OCI-LY1 (cell line): ENCODE data around the gene ASMTL.
A peak's percentile ranks its signal among the peaks of the same experiment; 100 is the strongest.
"Not testable (repeated sequence)": the region's sequence is repeated elsewhere in the genome, so short reads cannot be mapped to it uniquely, and the experiment has no call there.

Experiments used
- H2AFZ ChIP-seq: fragments of 200-600 bp; sonication (generic), shearing (Covaris generic); 2 replicates; pipeline ENCODE4 v1.6.0; 2014; ENCODE audit warnings: antibody characterized with exemption, mild to moderate bottlenecking, low read length
- H3F3A ChIP-seq: fragments of 200-600 bp; sonication (generic), shearing (Covaris generic); 2 replicates; pipeline ENCODE4 v1.6.0; 2014; ENCODE audit warnings: mild to moderate bottlenecking, antibody characterized with exemption, low read length, moderate library complexity; ENCODE audit not compliant: insufficient read depth
- H3K27ac ChIP-seq: fragments of 200-600 bp; sonication (generic); 2 replicates; pipeline ENCODE4 v1.5.1; 2014; ENCODE audit warnings: low read length, mixed run types, mild to moderate bottlenecking, low read depth; ENCODE audit not compliant: poor library complexity, severe bottlenecking
- H3K27me3 ChIP-seq: fragments of 200-600 bp; sonication (generic); 2 replicates; pipeline ENCODE4 v1.6.0; 2014; ENCODE audit warnings: antibody characterized with exemption, mild to moderate bottlenecking, low read length, moderate library complexity; ENCODE audit not compliant: insufficient read depth
- H3K36me3 ChIP-seq: fragments of 200-600 bp; sonication (generic); 2 replicates; pipeline ENCODE4 v1.6.1; 2014; ENCODE audit warnings: mild to moderate bottlenecking, antibody characterized with exemption, low read length, moderate library complexity, mixed read lengths; ENCODE audit not compliant: insufficient read depth
- H3K4me1 ChIP-seq: fragments of 200-600 bp; sonication (generic); 2 replicates; pipeline ENCODE4 v1.5.1; 2014; ENCODE audit warnings: mild to moderate bottlenecking, low read length, moderate library complexity; ENCODE audit not compliant: insufficient read depth, severe bottlenecking
- H3K4me2 ChIP-seq: fragments of 200-600 bp; sonication (generic), shearing (Covaris generic); 2 replicates; pipeline ENCODE4 v1.6.1; 2014; ENCODE audit warnings: low read length
- H3K4me3 ChIP-seq: fragments of 200-600 bp; sonication (generic); 2 replicates; pipeline ENCODE4 v1.5.1; 2014; ENCODE audit warnings: low read length, low read depth, mild to moderate bottlenecking, mixed read lengths; ENCODE audit not compliant: poor library complexity, severe bottlenecking
- H3K79me2 ChIP-seq: fragments of 200-600 bp; shearing (Covaris generic); 2 replicates; pipeline ENCODE4 v1.6.1; 2016; ENCODE audit warnings: mixed run types, low read length, mixed read lengths; ENCODE audit not compliant: insufficient read depth
- H3K9ac ChIP-seq: fragments of 200-600 bp; sonication (generic), shearing (Covaris generic); 2 replicates; pipeline ENCODE4 v1.6.1; 2014; ENCODE audit warnings: mild to moderate bottlenecking, low read length, mixed read lengths
- H3K9me2 ChIP-seq: fragments of 200-600 bp; sonication (generic), shearing (Covaris generic); 2 replicates; pipeline ENCODE4 v1.6.1; 2014; ENCODE audit warnings: low read depth, mild to moderate bottlenecking, low read length, mixed read lengths
- H3K9me3 ChIP-seq: fragments of 200-600 bp; shearing (Covaris generic); 2 replicates; pipeline ENCODE4 v1.6.1; 2014; ENCODE audit warnings: low read length, mixed read lengths
- H4K20me1 ChIP-seq: fragments of 200-600 bp; sonication (generic), shearing (Covaris generic); 2 replicates; pipeline ENCODE4 v1.6.0; 2016; ENCODE audit warnings: mild to moderate bottlenecking, low read length; ENCODE audit not compliant: insufficient read depth
- EZH2 ChIP-seq: fragments of 200-600 bp; sonication (generic), shearing (Covaris generic); IDR thresholded peaks from 2 replicates; pipeline ENCODE4 v1.8.0; 2017; ENCODE audit warnings: borderline replicate concordance, mixed run types, mild to moderate bottlenecking, antibody characterized with exemption, low read length, moderate library complexity, mixed read lengths
- TF ChIP-seq, protein P1 (sequence below): fragments of 200-600 bp; sonication (generic), shearing (Covaris generic); IDR thresholded peaks from 2 replicates; pipeline ENCODE4 v1.5.1; 2017; ENCODE audit warnings: mild to moderate bottlenecking, antibody characterized with exemption, low read length, moderate library complexity, mixed read lengths

The ASMTL gene

DNA sequence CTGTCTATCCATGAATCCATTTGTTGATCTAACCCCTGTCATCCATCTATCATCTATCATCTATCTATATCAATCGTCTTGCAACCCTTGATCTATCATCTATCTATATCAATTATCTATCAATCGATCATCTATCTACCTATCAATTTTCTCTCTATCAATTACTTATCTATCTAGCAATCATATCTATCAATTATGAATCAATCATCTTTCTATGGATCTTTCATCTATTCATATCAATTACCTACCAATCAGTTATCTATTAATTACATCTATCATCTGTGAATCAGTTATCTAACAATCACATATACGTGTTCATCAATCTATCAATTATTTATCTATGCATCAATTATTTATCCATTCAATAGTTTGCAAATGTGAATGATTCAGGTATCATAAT is 24.5 kb upstream of the ASMTL start:
- peak overlapping the region; percentile 97 for H3K27ac ChIP-seq
- H3K4me2 ChIP-seq = no peak overlapping the region
- H3K4me1 ChIP-seq = peaks cover 46% of the 10 kb centered on the region

GRCh38 chrX:1476682-1477081 is 24.0 kb upstream of the ASMTL start:
- no peak overlapping the region for H3K4me3 ChIP-seq
- H3K4me1 ChIP-seq = peaks cover 46% of the 10 kb centered on the region
- H3K9me2 ChIP-seq = no peaks in the 10 kb centered on the region
- no peak overlapping the region for H3K27ac ChIP-seq
- H3F3A ChIP-seq = no peaks in the 10 kb centered on the region
- no peak overlapping the region for H3K9ac ChIP-seq
- TF ChIP-seq EZH2 = no peak
- TF ChIP-seq, protein P1, sequence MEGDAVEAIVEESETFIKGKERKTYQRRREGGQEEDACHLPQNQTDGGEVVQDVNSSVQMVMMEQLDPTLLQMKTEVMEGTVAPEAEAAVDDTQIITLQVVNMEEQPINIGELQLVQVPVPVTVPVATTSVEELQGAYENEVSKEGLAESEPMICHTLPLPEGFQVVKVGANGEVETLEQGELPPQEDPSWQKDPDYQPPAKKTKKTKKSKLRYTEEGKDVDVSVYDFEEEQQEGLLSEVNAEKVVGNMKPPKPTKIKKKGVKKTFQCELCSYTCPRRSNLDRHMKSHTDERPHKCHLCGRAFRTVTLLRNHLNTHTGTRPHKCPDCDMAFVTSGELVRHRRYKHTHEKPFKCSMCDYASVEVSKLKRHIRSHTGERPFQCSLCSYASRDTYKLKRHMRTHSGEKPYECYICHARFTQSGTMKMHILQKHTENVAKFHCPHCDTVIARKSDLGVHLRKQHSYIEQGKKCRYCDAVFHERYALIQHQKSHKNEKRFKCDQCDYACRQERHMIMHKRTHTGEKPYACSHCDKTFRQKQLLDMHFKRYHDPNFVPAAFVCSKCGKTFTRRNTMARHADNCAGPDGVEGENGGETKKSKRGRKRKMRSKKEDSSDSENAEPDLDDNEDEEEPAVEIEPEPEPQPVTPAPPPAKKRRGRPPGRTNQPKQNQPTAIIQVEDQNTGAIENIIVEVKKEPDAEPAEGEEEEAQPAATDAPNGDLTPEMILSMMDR = no peak
- H3K79me2 ChIP-seq = peaks cover 35% of the 10 kb centered on the region
- no peaks in the 10 kb centered on the region for H3K27me3 ChIP-seq
- H3K4me2 ChIP-seq = no peak overlapping the region
- no peaks in the 10 kb centered on the region for H4K20me1 ChIP-seq
- H3K36me3 ChIP-seq = peaks cover 67% of the 10 kb centered on the region
- no peaks in the 10 kb centered on the region; the same call in 1 of the 2 replicates for H3K9me3 ChIP-seq
- H2AFZ ChIP-seq = no peak overlapping the region

More for the DNA sequence above, 24.5 kb upstream of the ASMTL start:
- Histone ChIP-seq H3K36me3 (peaks cover 67% of the 10 kb centered on the region), H3K4me3 (no peak overlapping the region), H4K20me1 (no peaks in the 10 kb centered on the region), H3F3A (no peaks in the 10 kb centered on the region), H3K9ac (no peak overlapping the region), H3K79me2 (peaks cover 31% of the 10 kb centered on the region), H3K27me3 (no peaks in the 10 kb centered on the region), H3K9me3 (no peaks in the 10 kb centered on the region; the same call in 1 of the 2 replicates), H3K9me2 (no peaks in the 10 kb centered on the region), H2AFZ (no peak overlapping the region)
- no peak for TF ChIP-seq EZH2
- TF ChIP-seq, protein P1 = no peak

- Histone ChIP-seq H2AFZ (no peak overlapping the region), H4K20me1 (no peaks in the 10 kb centered on the region), H3K9me2 (no peaks in the 10 kb centered on the region), H3F3A (no peaks in the 10 kb centered on the region), H3K4me1 (peaks cover 46% of the 10 kb centered on the region), H3K36me3 (peaks cover 67% of the 10 kb centered on the region), H3K9ac (no peak overlapping the region), H3K4me2 (no peak overlapping the region), H3K4me3 (no peak overlapping the region), H3K27me3 (no peaks in the 10 kb centered on the region), H3K79me2 (peaks cover 35% of the 10 kb centered on the region), H3K27ac (peak overlapping the region; percentile 7), H3K9me3 (no peaks in the 10 kb centered on the region; the same call in 1 of the 2 replicates)
- TF ChIP-seq EZH2 = no peak
Measured at GRCh38 chrX:1475881-1476280, 23.2 kb upstream of the ASMTL start.

GRCh38 chrX:1475481-1475880 is 22.8 kb upstream of the ASMTL start:
- no peak overlapping the region for H3K9ac ChIP-seq
- no peaks in the 10 kb centered on the region for H3K9me2 ChIP-seq
- no peak overlapping the region for H3K4me3 ChIP-seq
- H3K79me2 ChIP-seq = peaks cover 36% of the 10 kb centered on the region
- H2AFZ ChIP-seq = no peak overlapping the region
- TF ChIP-seq, protein P1 = no peak
- TF ChIP-seq EZH2 = no peak
- H3K4me1 ChIP-seq = peaks cover 46% of the 10 kb centered on the region
- H3K4me2 ChIP-seq = no peak overlapping the region
- peaks cover 67% of the 10 kb centered on the region for H3K36me3 ChIP-seq
- no peaks in the 10 kb centered on the region; the same call in 1 of the 2 replicates for H3K9me3 ChIP-seq
- H3K27ac ChIP-seq = peak overlapping the region; percentile 7
- H3F3A ChIP-seq = peaks cover 3% of the 10 kb centered on the region
- no peaks in the 10 kb centered on the region for H3K27me3 ChIP-seq
- no peaks in the 10 kb centered on the region for H4K20me1 ChIP-seq

DNA sequence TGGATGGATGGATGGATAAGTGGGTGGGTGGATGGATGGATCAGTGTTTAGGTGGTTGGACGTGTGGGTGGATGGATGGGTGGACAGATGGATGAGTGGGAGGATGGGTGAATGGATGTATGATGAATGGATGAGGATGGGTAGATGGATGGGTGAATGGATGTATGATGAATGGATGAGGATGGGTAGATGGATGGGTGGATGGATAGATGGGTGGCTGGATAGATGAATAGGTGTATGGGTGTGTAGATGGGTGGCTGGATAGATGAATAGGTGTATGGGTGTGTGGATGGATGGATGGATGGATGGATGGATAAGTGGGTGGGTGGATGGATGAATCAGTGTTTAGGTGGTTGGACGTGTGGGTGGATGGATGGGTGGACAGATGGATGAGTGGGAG is 21.9 kb upstream of the ASMTL start:
- H3F3A ChIP-seq, H3K27ac ChIP-seq, H2AFZ ChIP-seq, H3K4me3 ChIP-seq, H3K27me3 ChIP-seq, H3K4me2 ChIP-seq, H4K20me1 ChIP-seq, H3K9me3 ChIP-seq, H3K9ac ChIP-seq, H3K9me2 ChIP-seq: not testable (repeated sequence)
- Histone ChIP-seq H3K4me1 (peaks cover 46% of the 10 kb centered on the region), H3K79me2 (peaks cover 32% of the 10 kb centered on the region), H3K36me3 (peaks cover 58% of the 10 kb centered on the region)
